Measurements from ENCODE around the gene GGNBP2. TPM values are rescaled to one million over a fixed set of nuclear protein-coding genes. Genes with fewer than 3 reads are reported as not detected.

GGNBP2 gene
- total RNA-seq (33.2 and 54.3 TPM in 2 replicates), polyA plus RNA-seq (48.1 and 63.2 TPM in 2 replicates)

GRCh38 chr17:36544307-36545076 lies at the start of gene GGNBP2:
Gene GGNBP2 (plus strand): TSS chr17:36544919. CDS start chr17:36545725, 806 bp downstream.
- H3K4me3 ChIP-seq, result peak within 1 kb of the TSS; percentile 72
- no peaks in the 10 kb centered on the region for H3K27me3 ChIP-seq
- no peaks in the 10 kb centered on the region for H3K9me3 ChIP-seq (ENCODE audit: low read depth)
- peak; percentile 97 to 98 for DNase-seq (ENCODE audit: low read depth in 1 of 2, low spot score in 1 of 2)
- TF ChIP-seq CTCF (IDR thresholded peaks at IDR 0.05; ENCODE audit: low read depth, low read length), result no peak
- H3K27ac ChIP-seq, result peak within 1 kb of the TSS; percentile 96
- H3K4me1 ChIP-seq (ENCODE audit: low read depth), result peaks cover 19% of the 10 kb centered on the region
- H3K36me3 ChIP-seq, result no peaks in the 10 kb centered on the region

DNA sequence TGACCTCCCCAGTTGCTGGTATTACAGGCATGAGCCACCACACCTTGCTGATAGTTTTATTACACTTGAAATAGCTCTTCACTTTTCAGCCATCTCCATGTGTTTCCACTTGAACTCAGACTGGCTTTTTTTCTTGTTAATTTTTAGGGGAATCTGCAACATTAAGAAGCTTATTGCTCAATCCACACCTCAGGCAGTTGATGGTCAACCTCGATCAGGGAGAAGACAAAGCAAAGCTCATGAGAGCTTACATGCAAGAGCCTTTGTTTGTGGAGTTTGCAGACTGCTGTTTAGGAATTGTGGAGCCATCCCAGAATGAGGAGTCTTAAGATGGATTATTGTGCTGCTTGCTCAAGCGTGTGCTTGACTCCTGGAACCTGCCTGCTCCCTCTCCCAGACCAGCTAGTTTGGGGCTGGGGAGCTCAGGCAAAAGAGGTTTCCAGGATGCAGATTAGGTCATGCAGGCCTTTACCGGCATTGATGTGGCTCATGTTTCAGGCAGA lies 49.6 kb upstream of the GGNBP2 start:
- Histone ChIP-seq H3K27ac (no peak overlapping the region), H3K36me3 (peaks cover 42% of the 10 kb centered on the region), H3K4me1 (ENCODE audit: low read depth) (peaks cover 9% of the 10 kb centered on the region), H3K27me3 (no peaks in the 10 kb centered on the region), H3K4me3 (no peak overlapping the region), H3K9me3 (ENCODE audit: low read depth) (no peaks in the 10 kb centered on the region)
- DNase-seq (ENCODE audit: low read depth in 1 of 2, low spot score in 1 of 2), result no peak
- TF ChIP-seq CTCF (IDR thresholded peaks at IDR 0.05; ENCODE audit: low read depth, low read length), result no peak

GRCh38 chr17:36496018-36496789 lies 48.5 kb upstream of the GGNBP2 start:
- Histone ChIP-seq H3K27ac (peak overlapping the region; percentile 72), H3K4me3 (no peak overlapping the region), H3K9me3 (ENCODE audit: low read depth) (no peaks in the 10 kb centered on the region), H3K27me3 (no peaks in the 10 kb centered on the region), H3K36me3 (peaks cover 42% of the 10 kb centered on the region), H3K4me1 (ENCODE audit: low read depth) (peaks cover 9% of the 10 kb centered on the region)
- TF ChIP-seq CTCF (IDR thresholded peaks at IDR 0.05; ENCODE audit: low read depth, low read length), result no peak
- DNase-seq (ENCODE audit: low read depth in 1 of 2, low spot score in 1 of 2), result no peak

GRCh38 chr17:36498155-36498554 lies 46.6 kb upstream of the GGNBP2 start:
- peaks cover 41% of the 10 kb centered on the region for H3K36me3 ChIP-seq

More at GRCh38 chr17:36498155-36498554, 46.6 kb upstream of the GGNBP2 start:
- H3K27me3 ChIP-seq, result no peaks in the 10 kb centered on the region
- no peak for TF ChIP-seq CTCF (IDR thresholded peaks at IDR 0.05; ENCODE audit: low read depth, low read length)
- H3K4me3 ChIP-seq, result no peak overlapping the region
- no peaks in the 10 kb centered on the region for H3K9me3 ChIP-seq (ENCODE audit: low read depth)
- no peak for DNase-seq (ENCODE audit: low read depth in 1 of 2, low spot score in 1 of 2)
- H3K4me1 ChIP-seq (ENCODE audit: low read depth), result peaks cover 21% of the 10 kb centered on the region
- peak overlapping the region; percentile 70 for H3K27ac ChIP-seq
